Common myeloid progenitor, CD34-positive (primary cell): ENCODE data around the gene PALM3.

Experiments
- CTCF ChIA-PET: fragments of 350-600 bp; sonication (Branson Sonifier 250); formaldehyde crosslinking; loops from one replicate; lab custom pipeline; 2021; ENCODE audit warnings: antibody characterized with exemption; lab: Charles Lee
- POLR2A ChIA-PET: fragments of 350-600 bp; sonication (Branson Sonifier 250); formaldehyde crosslinking; loops from one replicate; lab custom pipeline; 2021; ENCODE audit warnings: antibody characterized with exemption; lab: Charles Lee
- DNase-seq, 3 donors: peaks; one replicate each; pipeline versions ENCODE4 v3.0.0 to v3.0.0-alpha.2; 2013
- H3K27ac ChIP-seq, 2 experiments: 1 replicate in 1 of 2; 2 replicates in 1 of 2; pipeline ENCODE4 v1.7.0; 2013; ENCODE audit warnings: inconsistent platforms in 2 of 2, low read length in 2 of 2, mild to moderate bottlenecking in 2 of 2, low read depth in 1 of 2, moderate library complexity in 1 of 2; ENCODE audit not compliant: severe bottlenecking in 2 of 2, insufficient read depth in 1 of 2, poor library complexity in 1 of 2
- H3K27me3 ChIP-seq, 5 experiments: replicated peaks in 2 of 5; 1 replicate in 3 of 5; 2 replicates in 2 of 5; pipeline versions ENCODE4 v1.6.1 to v1.7.0; 2013; ENCODE audit warnings: low read length in 4 of 5, mild to moderate bottlenecking in 2 of 5, moderate library complexity in 2 of 5, inconsistent platforms in 1 of 5; ENCODE audit not compliant: insufficient read depth in 5 of 5, control insufficient read depth in 4 of 5
- H3K36me3 ChIP-seq, 4 experiments: 1 replicate in 2 of 4; 2 replicates in 2 of 4; pipeline versions ENCODE4 v1.6.1 to v1.7.0; 2013; ENCODE audit warnings: low read length in 3 of 4, control low read depth in 1 of 4, mild to moderate bottlenecking in 1 of 4; ENCODE audit not compliant: control insufficient read depth in 4 of 4, insufficient read depth in 4 of 4
- H3K4me1 ChIP-seq, 4 experiments: 1 replicate in 3 of 4; 2 replicates in 1 of 4; pipeline versions ENCODE4 v1.6.1 to v1.7.1; 2013; ENCODE audit warnings: low read length in 3 of 4, mild to moderate bottlenecking in 3 of 4, control low read depth in 1 of 4, inconsistent platforms in 1 of 4, moderate library complexity in 1 of 4; ENCODE audit not compliant: control insufficient read depth in 4 of 4, insufficient read depth in 4 of 4; ENCODE audit errors: control extremely low read depth in 1 of 4
- H3K4me3 ChIP-seq, 7 experiments: 1 replicate in 4 of 7; 2 replicates in 3 of 7; pipeline versions ENCODE4 v1.5.1 to v1.7.0; 2013; ENCODE audit warnings: mild to moderate bottlenecking in 7 of 7, low read length in 6 of 7, moderate library complexity in 6 of 7, inconsistent platforms in 2 of 7, low read depth in 2 of 7, control low read depth in 1 of 7; ENCODE audit not compliant: insufficient read depth in 4 of 7, control insufficient read depth in 1 of 7; ENCODE audit errors: extremely low read depth in 1 of 7
- H3K9me3 ChIP-seq, 5 experiments: 1 replicate in 4 of 5; 2 replicates in 1 of 5; pipeline versions ENCODE4 v1.6.1 to v1.7.1; 2013; ENCODE audit warnings: low read length in 4 of 5, mild to moderate bottlenecking in 2 of 5, inconsistent platforms in 1 of 5, low read depth in 1 of 5, moderate library complexity in 1 of 5; ENCODE audit not compliant: control insufficient read depth in 4 of 5, insufficient read depth in 2 of 5; ENCODE audit errors: control extremely low read depth in 1 of 5
- WGBS: methylation state at CpG from one replicate; pipeline ENCODE4 v1.1.5; 2013; ENCODE audit not compliant: insufficient coverage; 5-methylcytosine and 5-hydroxymethylcytosine counted together

The PALM3 gene

GRCh38 chr19:14094854-14095253 lies 33.0 kb upstream of the PALM3 start:
- Histone ChIP-seq H3K4me3 (no peak overlapping the region), H3K9me3 (peaks cover 0 to 6% (median 0%) of the 10 kb centered on the region in 5 experiments), H3K27me3 (no peaks in the 10 kb centered on the region), H3K4me1 (peaks cover 0 to 15% (median 10%) of the 10 kb centered on the region in 4 experiments), H3K36me3 (peaks cover 2 to 15% (median 9%) of the 10 kb centered on the region in 4 experiments), H3K27ac (no peak overlapping the region)
- CTCF ChIA-PET: interaction anchor here (1.1 to 3.9 kb wide), 4 partner anchors 8 to 51 kb away, joined by 3 to 25 read pairs (median 3); partner anchors contain the start of gene ASF1B
- WGBS: 100% methylated on average over 2 of the region's 7 CpGs
- POLR2A ChIA-PET: no interaction called here
- DNase-seq: no peak

GRCh38 chr19:14093117-14093823 lies 31.4 kb upstream of the PALM3 start:
- Histone ChIP-seq H3K4me1 (peaks cover 0 to 18% (median 17%) of the 10 kb centered on the region in 4 experiments), H3K9me3 (peaks cover 0 to 6% (median 0%) of the 10 kb centered on the region in 5 experiments), H3K27ac (no peak overlapping the region), H3K27me3 (no peaks in the 10 kb centered on the region), H3K4me3 (no peak overlapping the region), H3K36me3 (peaks cover 3 to 23% (median 14%) of the 10 kb centered on the region in 4 experiments)
- no peak for DNase-seq
- CTCF ChIA-PET: interaction anchor here (0.7 to 3.9 kb wide), 3 partner anchors 21 to 218 kb away, joined by 3 to 25 read pairs (median 3); no protein-coding TSS in a partner anchor
- POLR2A ChIA-PET: no interaction called here
- 92% methylated on average over 9 of the region's 9 CpGs for WGBS

GRCh38 chr19:14091813-14092462 lies 30.1 kb upstream of the PALM3 start:
- peak in 2 of 3 donors; percentile 56 to 57 for DNase-seq
- no peaks in the 10 kb centered on the region for H3K27me3 ChIP-seq
- POLR2A ChIA-PET: interaction anchor here (1.1 to 1.6 kb wide), 3 partner anchors 10 to 26 kb away, joined by 4 to 5 read pairs (median 4); partner anchors contain the start of gene PRKACA
- peak overlapping the region in 1 of 2 experiments; percentile 80 for H3K27ac ChIP-seq
- peaks cover 3 to 23% (median 13%) of the 10 kb centered on the region in 4 experiments for H3K36me3 ChIP-seq
- peaks cover 0 to 6% (median 0%) of the 10 kb centered on the region in 5 experiments for H3K9me3 ChIP-seq
- 13% methylated on average over 7 of the region's 15 CpGs for WGBS
- peaks cover 0 to 18% (median 17%) of the 10 kb centered on the region in 4 experiments for H3K4me1 ChIP-seq
- H3K4me3 ChIP-seq: peak overlapping the region; percentile 76 to 86 (median 81)
- CTCF ChIA-PET: interaction anchor here (0.7 to 3.9 kb wide), 7 partner anchors 9 to 33 kb away, joined by 3 to 25 read pairs (median 3); no protein-coding TSS in a partner anchor

GRCh38 chr19:14091081-14091812 lies 29.4 kb upstream of the PALM3 start:
- CTCF ChIA-PET: interaction anchor here (0.7 to 3.9 kb wide), 5 partner anchors 10 to 32 kb away, joined by 3 to 25 read pairs (median 4); no protein-coding TSS in a partner anchor
- POLR2A ChIA-PET: interaction anchor here (0.5 to 1.6 kb wide), 4 partner anchors 9 to 361 kb away, joined by 3 to 5 read pairs (median 4); partner anchors contain the start of gene PRKACA

GRCh38 chr19:14090509-14091080 lies 28.7 kb upstream of the PALM3 start, which contains the start of gene SAMD1:
Gene SAMD1 (minus strand): TSS chr19:14090751.
- Histone ChIP-seq H3K4me1 (peaks cover 0 to 18% (median 17%) of the 10 kb centered on the region in 4 experiments), H3K27ac (peak within 1 kb of the TSS; percentile 46 to 80), H3K27me3 (no peaks in the 10 kb centered on the region), H3K9me3 (peaks cover 0 to 6% (median 0%) of the 10 kb centered on the region in 5 experiments), H3K4me3 (peak within 1 kb of the TSS; percentile 76 to 86 (median 81)), H3K36me3 (peaks cover 5 to 19% (median 14%) of the 10 kb centered on the region in 4 experiments)
- 0% methylated on average over 2 of the region's 65 CpGs for WGBS
- CTCF ChIA-PET: interaction anchor here (1.4 to 1.6 kb wide), 3 partner anchors 15 to 25 kb away, joined by 3 to 5 read pairs (median 4); partner anchors contain the start of gene MISP3
- POLR2A ChIA-PET: interaction anchor here (0.5 to 1.6 kb wide), 2 partner anchors 17 to 360 kb away, joined by 3 to 4 read pairs; no protein-coding TSS in a partner anchor
- peak; percentile 91 to 97 (median 96) for DNase-seq

More at GRCh38 chr19:14091081-14091812, 29.4 kb upstream of the PALM3 start:
- H3K4me3 ChIP-seq: peak overlapping the region; percentile 76 to 86 (median 81)
- H3K27ac ChIP-seq: peak overlapping the region; percentile 46 to 80
- peaks cover 5 to 19% (median 13%) of the 10 kb centered on the region in 4 experiments for H3K36me3 ChIP-seq
- peaks cover 0 to 6% (median 0%) of the 10 kb centered on the region in 5 experiments for H3K9me3 ChIP-seq
- 0% methylated on average over 25 of the region's 72 CpGs for WGBS
- H3K4me1 ChIP-seq: peaks cover 0 to 18% (median 17%) of the 10 kb centered on the region in 4 experiments
- no peaks in the 10 kb centered on the region for H3K27me3 ChIP-seq
- peak; percentile 89 to 93 (median 92) for DNase-seq
